GM19193 (cell line): ENCODE measurements around the gene SURF2.
A peak's percentile ranks its signal among the peaks of the same experiment; 100 is the strongest.

Experiments used
- POLR2A ChIP-seq: IDR thresholded peaks from 4 replicates; pipeline ENCODE4 v1.6.1; 2011; ENCODE audit not compliant: insufficient read depth, insufficient read length; ENCODE audit errors: extremely low read depth

SURF2 gene

GRCh38 chr9:133356391-133357091 is at the start of gene SURF2, which contains the start of gene SURF1:
Gene SURF2, plus strand, starts transcription at chr9:133356550. Its CDS starts 43 bp downstream, at chr9:133356593.
Gene SURF1, minus strand, starts transcription at chr9:133356487. Its CDS starts 34 bp downstream, at chr9:133356453.
- TF ChIP-seq POLR2A, result peak; percentile 85

DNA sequence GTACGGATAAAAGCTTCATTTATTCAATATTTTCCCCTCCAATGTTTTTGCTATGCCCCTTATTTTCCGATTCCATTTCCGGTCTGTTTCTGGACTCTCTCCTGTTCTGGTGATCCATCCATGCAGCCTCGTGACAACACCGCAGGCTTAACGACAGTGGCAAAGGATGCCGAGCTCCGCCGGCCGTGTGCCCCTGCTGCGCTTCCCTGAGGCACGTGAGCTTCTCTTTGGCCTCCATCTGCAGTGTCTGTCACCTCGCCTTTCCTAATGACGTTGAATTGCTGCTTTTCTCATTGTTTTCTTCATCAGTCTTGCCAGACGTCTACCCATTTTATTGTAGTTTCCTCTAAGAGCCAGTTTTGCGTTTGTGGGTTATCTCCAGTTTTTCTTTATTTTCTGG is 49.0 kb upstream of the SURF2 start:
- TF ChIP-seq POLR2A, result no peak

GRCh38 chr9:133309608-133310007 is 46.7 kb upstream of the SURF2 start:
- TF ChIP-seq POLR2A, result no peak

GRCh38 chr9:133315997-133316396 is 40.4 kb upstream of the SURF2 start:
- no peak for TF ChIP-seq POLR2A

DNA sequence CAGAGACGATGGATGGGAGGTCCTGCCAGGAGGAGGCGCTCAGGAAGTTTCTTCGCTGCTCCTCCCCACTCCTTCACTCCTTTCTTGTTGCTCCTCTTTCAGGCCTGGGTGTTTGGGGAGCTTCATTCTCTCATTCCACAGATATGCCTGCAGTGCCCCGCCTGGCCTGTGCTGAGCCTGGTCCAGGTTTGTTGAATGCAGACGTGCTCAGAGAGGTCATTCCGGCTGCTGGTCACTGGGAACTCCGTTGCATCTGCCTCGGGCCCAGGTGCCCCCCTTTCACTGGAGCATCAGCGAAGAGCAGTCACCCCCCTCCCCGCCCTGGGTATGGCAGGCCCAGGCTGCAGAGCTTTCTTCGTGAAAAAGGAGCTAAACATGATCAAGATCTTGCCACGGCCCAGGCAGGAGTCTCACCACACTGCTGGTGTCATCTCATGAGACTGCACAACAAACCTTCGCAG is 35.9 kb upstream of the SURF2 start:
- TF ChIP-seq POLR2A, result no peak

GRCh38 chr9:133321411-133321935 is 34.9 kb upstream of the SURF2 start:
- no peak for TF ChIP-seq POLR2A

DNA sequence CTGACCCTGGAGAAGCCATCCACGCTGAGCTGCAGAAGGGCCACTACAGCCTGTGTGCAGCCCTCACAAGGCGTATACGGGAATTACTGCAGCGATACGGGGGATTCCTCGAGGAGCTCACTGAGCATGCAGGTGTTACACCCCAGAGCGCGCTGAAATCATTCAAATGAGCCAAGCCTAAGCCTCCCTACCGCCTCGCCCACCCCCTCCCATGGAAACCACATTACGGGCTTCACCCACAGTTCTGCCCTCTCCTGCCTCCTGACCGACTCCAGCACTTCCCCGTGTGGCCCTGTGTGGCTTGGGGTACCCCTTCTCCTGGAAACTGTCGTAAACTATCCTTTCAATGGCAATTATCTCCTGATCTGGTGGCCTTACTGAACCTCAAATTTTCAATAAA is 33.6 kb upstream of the SURF2 start:
- TF ChIP-seq POLR2A, result no peak

DNA sequence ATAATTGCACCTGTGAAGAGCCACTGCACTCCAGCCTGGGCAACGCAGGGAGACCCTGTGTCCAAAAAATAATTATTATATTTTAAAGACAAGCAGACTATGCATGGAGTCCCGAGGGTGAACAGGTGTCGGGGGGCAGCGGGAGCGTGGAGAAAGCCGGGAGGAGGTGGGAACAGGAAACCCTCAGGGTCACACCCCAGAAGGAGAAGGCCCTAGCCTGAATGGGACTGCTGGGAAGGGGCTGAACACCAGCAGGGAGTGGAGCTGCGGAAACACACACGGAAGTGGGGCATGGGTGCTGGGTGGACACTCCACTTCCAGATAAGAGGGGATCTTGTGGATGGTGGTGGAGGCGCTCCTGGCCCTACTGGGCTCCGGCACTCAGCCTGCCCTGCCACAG is 33.1 kb upstream of the SURF2 start:
- TF ChIP-seq POLR2A, result no peak

GRCh38 chr9:133323991-133324703 is 32.2 kb upstream of the SURF2 start:
- TF ChIP-seq POLR2A, result no peak

DNA sequence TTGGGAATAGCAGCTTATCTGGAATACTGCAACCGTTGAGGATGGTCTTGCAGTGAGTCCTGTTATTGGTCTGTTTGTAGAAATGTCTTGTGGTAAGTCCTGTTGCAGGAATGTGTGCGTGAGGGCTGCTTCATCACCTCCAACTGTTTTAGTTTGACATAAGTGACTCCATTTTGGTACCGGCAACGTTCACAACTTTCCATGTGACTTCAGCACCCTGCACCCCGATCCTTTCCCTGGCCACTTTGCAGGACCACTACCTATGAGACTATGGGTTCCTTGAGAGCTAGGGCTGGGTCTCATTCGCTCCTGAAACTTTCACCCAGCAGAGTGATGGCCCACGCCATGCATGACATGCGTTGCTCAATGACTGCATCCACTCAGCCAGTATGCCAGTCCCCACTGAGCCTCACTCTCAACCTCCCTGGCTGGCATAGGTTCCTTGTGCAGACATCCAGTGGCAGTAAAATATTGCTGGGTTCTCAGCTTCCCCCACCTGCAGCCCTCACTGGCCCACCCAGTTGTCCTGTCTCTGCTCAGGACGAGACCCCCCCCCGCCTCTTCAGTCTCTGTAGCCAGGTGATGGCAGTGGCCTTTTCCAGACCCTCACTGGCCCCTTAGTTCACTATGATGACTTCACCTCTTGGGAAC is 28.4 kb upstream of the SURF2 start:
- TF ChIP-seq POLR2A, result no peak

- no peak for TF ChIP-seq POLR2A
These were observed 25.1 kb upstream of the SURF2 start for GRCh38 chr9:133331221-133331620.

- TF ChIP-seq POLR2A, result no peak
These were observed 24.5 kb upstream of the SURF2 start for GRCh38 chr9:133331641-133332380.

- TF ChIP-seq POLR2A, result no peak
These were observed 24.0 kb upstream of the SURF2 start for GRCh38 chr9:133332381-133332730.

GRCh38 chr9:133333011-133333410 is 23.3 kb upstream of the SURF2 start:
- no peak for TF ChIP-seq POLR2A

DNA sequence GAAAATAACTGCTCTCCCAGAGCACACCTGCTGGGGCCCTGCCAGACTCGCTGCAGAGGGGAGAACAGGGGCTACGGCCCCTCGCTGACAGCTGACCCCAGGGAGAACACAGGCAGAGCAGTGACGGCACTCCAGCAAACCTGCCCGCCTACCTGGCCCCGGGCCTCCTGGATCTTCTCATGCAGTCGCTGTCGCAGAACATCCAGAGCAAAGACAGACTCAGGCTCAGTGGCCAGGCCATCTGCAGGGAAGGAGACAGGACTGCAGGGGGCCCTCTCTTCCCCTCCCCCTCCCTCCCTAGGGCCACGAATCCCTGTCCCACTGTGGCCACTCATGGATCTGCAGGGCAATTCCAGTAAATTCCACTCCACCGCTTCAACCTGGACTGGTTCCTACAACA is 22.8 kb upstream of the SURF2 start:
- no peak for TF ChIP-seq POLR2A
